Activated CD4-positive, CD25-positive, alpha-beta regulatory T cell treated with anti-CD3 and anti-CD28 coated beads, Interleukin-2, amount 50 U/mL, for 24 hours (primary cell): ENCODE results near the gene TGFA.
"Not testable (repeated sequence)": the region's sequence is repeated elsewhere in the genome, so short reads cannot be mapped to it uniquely, and the experiment has no call there.

ENCODE experiments used
- ATAC-seq, 2 donors: fragments of 150-1000 bp; cut with Tn5 transposase; one replicate each; pipeline ENCODE4 v1.10.0; 2021; ENCODE audit warnings: mild to moderate bottlenecking in 1 of 2, moderate library complexity in 1 of 2

The TGFA gene

GRCh38 chr2:70496819-70497218, 56.8 kb downstream of the TGFA start:
- ATAC-seq, result no peak

- ATAC-seq, result no peak
Measured at GRCh38 chr2:70494293-70494886, 59.2 kb downstream of the TGFA start.

DNA sequence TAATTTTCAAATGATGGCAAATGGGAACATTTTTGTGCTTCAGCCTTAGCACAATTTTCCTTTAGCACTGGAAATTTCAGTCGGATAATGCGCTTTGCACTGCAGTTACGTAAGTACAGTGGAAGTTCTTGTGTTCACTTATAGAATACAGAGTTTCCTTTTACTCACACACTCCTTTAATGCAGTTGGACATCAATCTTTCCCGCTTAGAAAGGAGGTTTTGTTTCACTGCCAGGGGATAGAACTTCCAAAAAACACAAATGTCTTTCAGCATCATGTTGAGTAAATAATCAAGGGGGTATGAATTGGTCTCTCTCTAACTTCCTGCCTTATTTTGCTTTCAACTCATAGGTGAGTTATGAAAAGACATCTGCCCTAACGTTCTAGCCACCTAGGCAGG, 63.2 kb downstream of the TGFA start:
- ATAC-seq, result no peak

GRCh38 chr2:70489165-70489564, 64.5 kb downstream of the TGFA start:
- no peak for ATAC-seq

GRCh38 chr2:70484086-70484485, 69.5 kb downstream of the TGFA start:
- ATAC-seq, result no peak

- ATAC-seq, result no peak
Measured at GRCh38 chr2:70482401-70482800, 71.2 kb downstream of the TGFA start.

GRCh38 chr2:70480468-70480867, 73.2 kb downstream of the TGFA start:
- no peak for ATAC-seq

DNA sequence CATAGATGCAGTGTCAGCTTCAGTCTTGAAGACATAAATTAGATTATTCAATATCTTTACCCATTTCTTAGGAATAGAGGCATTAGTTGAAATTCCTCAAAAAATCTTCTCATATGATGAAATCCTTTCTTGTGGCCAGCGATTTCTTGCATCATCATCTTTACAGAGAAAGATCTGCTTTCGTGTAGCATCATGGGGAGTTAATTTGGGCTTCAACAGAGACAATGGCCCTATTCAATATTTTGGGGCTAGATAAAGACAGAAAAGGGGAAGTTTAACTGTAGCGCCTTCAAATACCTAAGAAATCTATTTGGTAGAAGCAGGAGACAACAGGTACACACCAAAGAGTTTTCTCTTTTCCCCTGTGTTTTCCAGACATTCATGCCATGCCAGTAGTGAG, 73.8 kb downstream of the TGFA start:
- no peak for ATAC-seq

GRCh38 chr2:70477441-70477844, 76.2 kb downstream of the TGFA start:
- ATAC-seq, result no peak

DNA sequence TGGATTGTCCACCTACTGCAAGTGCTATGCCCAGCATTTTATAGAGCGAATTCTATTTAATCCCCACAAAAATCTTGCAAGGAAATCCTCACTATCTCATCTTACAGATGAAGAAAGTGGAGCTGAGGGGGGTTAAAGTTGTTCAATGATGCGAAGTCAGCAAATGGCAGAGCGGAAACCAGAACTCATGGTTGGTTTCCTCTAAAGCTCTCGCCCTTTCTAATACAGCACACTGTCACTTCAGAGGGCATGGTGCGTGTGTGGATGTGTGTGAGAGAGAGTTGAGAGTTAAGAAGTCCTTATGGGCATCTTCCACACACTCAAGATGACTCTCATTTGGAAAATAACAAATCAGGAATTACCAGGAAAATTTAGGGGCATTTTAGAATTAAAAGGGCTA, 78.4 kb downstream of the TGFA start:
- no peak for ATAC-seq

DNA sequence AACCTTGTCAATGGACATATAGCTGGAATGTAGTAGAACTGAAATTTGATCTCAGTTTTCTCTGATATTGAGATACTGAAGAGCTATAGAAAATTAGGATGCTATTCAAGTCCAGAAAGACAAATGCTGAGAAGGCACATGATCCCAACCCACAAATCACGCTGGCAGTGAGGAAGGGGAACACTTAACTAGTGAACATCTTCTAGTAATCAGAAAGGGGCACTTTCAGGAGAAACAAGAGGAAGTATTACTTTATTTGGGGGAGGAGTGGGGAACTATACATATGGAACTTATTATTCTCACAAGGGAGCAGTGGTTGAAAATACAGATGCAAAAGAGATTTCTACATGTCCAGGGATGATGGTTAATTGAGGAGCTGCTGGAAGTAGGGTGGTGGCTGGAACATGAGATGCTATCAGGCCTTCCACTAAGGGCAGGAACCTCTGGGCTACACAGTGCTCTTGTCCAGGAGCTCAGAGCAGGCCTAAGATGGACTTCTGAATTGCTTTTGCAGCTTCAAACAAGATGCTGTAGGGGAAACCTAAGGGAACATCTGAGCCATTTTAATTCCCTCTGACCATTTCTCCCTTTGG, 79.3 kb downstream of the TGFA start:
- ATAC-seq, result no peak

- ATAC-seq, result no peak
Measured at GRCh38 chr2:70473101-70473722, 80.4 kb downstream of the TGFA start.

GRCh38 chr2:70472221-70472890, 81.3 kb downstream of the TGFA start:
- ATAC-seq, result no peak

- no peak for ATAC-seq
Measured at GRCh38 chr2:70471129-70471528, 82.5 kb downstream of the TGFA start.

DNA sequence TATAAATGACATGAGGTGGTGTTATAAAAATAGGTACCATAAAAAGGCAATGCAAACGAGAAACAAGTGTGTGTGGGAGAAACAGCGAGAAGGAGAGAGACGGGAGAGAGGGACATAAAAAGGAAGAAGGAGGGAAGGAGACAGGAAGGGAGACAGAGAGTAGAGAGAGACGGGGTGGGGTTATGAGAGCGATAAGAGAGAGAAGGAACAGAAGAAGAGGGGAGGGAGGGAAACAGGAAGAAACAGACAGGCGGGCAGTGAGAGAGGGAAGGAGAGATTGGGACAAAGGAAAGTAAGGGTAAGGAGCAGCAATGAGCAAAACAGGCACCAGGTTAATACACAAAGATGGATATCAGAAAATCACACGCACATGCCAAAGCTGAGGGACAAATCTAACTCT, 83.7 kb downstream of the TGFA start:
- ATAC-seq, result no peak

- no peak for ATAC-seq
Measured at GRCh38 chr2:70469435-70469834, 84.2 kb downstream of the TGFA start.

DNA sequence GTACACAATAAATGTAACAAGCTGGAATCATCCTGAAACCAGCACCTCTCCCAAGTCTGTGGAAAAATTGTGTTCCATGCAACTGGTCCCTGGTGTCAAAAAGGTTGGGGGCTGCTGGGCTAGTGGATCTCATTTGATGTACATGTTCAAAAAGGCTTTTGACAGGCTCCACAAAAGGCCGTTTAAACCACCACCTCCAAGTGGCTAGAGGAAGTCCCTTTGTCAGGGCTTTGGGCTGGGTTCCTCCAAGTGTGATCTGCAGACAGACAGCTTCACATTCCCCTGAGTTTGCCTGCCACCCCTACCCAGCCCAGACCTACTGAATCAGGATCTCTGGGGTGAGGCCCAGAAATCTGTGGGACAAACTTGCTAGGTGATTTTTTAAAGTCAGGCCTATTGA, 84.7 kb downstream of the TGFA start:
- no peak for ATAC-seq

DNA sequence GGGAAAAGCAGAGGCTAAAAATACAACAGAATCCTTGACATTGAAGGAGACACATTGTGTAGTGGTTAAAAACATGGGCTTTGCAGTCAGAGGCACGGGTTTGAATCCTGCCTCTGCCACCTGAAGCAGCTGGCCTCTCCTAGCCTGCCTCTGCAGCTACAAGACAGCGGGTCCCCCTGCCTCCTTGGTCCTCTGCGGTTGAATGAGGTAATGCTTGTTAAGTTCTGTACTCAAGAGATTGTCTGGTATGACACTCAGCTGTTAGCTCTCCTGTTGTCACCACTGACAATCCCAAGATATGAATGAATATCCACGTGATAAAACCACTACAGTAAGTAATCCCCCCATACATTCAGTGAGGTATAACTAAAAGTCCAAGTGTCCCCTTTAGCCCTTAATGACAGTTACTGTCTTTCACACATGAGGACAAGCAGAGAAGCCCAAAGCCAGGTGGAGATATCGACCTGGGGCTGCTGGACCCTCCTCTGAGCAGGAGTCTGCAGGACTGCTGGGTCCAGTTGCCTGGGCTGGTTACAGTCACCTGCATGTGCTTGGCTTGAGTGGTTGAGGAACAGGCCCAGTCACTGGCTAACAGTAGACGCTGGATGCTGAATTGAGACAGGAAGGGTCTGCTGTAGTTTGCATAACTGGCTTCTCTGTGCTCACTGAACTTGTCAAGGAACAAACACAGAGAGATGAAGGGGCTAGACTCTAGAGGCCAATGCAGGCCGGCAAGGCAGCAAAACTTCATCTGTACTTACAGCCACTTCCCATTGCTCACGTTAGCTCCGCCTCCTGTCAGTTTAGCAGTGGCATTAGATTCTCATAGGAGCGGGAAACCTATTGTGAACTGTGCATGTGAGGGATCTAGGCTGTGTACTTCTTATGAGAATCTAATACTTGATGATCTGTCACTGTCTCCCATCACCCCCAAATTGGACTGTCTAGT, 85.5 kb downstream of the TGFA start:
- ATAC-seq, result no peak

DNA sequence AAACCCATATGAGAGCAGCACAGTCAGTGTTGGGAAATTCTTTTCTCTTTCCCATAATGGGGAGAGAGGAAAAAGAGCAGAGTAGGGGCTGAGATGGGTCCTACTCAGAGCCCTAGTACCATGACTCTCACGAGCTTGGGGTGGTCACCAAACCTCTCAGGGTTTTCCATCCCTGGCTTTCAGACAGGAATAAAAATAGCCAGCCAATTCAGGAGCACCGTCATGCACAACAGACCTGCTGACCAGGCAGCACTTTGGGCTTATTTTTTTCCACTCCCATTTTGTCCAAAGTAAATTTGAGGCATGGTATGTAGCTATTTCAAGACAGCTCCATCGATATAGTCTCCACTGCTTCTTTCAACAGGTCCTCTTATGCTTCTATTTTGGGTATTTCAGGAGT, 86.4 kb downstream of the TGFA start:
- no peak for ATAC-seq

DNA sequence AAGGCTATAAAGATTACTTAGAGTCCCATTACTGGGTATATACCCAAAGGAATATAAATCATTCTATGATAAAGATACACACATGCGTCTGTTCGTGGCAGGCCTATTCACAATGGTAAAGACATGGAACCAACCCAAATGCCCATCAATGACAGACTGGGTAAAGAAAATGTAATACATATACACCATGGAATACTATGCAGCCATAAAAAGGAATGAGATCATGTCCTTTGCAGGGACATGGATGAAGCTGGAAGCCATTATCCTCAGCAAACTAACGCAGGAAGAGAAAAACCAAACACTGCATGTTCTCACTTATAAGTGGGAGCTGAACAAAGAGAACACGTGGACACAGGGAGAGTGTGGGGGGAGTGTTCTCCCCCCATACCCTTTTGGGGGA, 87.0 kb downstream of the TGFA start:
- not testable (repeated sequence) for ATAC-seq

DNA sequence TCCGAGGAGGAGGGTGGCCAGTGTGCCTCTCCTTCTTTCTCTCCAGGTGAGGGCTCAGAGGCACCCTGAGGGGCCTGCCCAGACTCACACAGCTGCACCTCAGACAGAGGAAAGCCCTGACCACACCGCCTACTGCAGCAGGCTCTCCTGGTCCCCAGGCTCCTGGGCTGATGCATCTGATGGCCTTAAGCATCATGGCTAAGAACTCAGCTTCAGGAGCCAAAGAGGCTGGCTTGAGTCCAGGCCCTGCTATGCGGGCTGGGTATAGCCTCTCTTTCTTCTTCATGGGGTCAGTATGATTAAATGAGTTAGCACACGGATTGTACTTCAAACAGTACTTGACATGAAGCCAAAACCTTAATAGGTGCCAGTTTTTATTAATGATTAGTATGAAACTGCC, 89.6 kb downstream of the TGFA start:
- no peak for ATAC-seq

GRCh38 chr2:70463581-70463980, 90.0 kb downstream of the TGFA start:
- no peak for ATAC-seq
